Measurements from ENCODE around the gene PLAC8. TPM values are rescaled to one million over a fixed set of nuclear protein-coding genes. Genes with fewer than 3 reads are reported as not detected.
"Not testable (repeated sequence)": the region's sequence is repeated elsewhere in the genome, so short reads cannot be mapped to it uniquely, and the experiment has no call there.

Gene PLAC8
- total RNA-seq, 1 donor from 2014 or later: 31.5 TPM

GRCh38 chr4:83082777-83083176, 31.8 kb downstream of the PLAC8 start:
- peaks cover 32% of the 10 kb centered on the region for H3K4me1 Mint-ChIP-seq (ENCODE audit: low read depth)
- DNase-seq (ENCODE audit: low spot score): no peak
- H3K27ac Mint-ChIP-seq: no peak overlapping the region
- H3K4me3 Mint-ChIP-seq (ENCODE audit: low read depth): no peak overlapping the region
- intact Hi-C loops (cut with micrococcal nuclease): no loop called here
- H3K9me3 Mint-ChIP-seq: no peaks in the 10 kb centered on the region
- peaks cover 56% of the 10 kb centered on the region for H3K36me3 Mint-ChIP-seq (ENCODE audit: low read depth)
- no peaks in the 10 kb centered on the region for H3K27me3 Mint-ChIP-seq (ENCODE audit: low read depth)

DNA sequence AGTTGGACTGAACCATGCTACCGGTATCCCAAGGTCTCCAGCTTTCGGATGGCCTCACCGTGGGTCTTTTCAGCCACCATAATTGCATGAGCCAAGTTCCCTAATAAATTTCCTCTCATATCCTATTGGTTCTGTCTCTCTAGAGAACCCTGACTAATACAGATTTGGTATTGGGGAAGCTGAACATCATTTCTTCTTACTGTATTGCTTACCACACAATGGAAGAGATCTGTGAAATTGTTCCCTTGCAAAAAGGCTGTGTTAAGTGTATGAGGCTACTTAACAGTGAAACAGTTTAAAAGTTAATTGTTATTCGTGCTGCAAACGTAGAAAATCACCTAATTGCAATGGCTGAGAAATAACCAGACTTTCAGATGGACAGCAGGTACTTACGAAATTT, 34.0 kb downstream of the PLAC8 start:
- Mint-ChIP-seq H3K4me3 (ENCODE audit: low read depth) (no peak overlapping the region), H3K27me3 (ENCODE audit: low read depth) (no peaks in the 10 kb centered on the region), H3K4me1 (ENCODE audit: low read depth) (peaks cover 41% of the 10 kb centered on the region), H3K9me3 (no peaks in the 10 kb centered on the region), H3K36me3 (ENCODE audit: low read depth) (peaks cover 61% of the 10 kb centered on the region), H3K27ac (no peak overlapping the region)
- intact Hi-C loops (cut with micrococcal nuclease): no loop called here
- no peak for DNase-seq (ENCODE audit: low spot score)

GRCh38 chr4:83075311-83076095, 39.0 kb downstream of the PLAC8 start:
- no peak for DNase-seq (ENCODE audit: low spot score)
- H3K4me3 Mint-ChIP-seq (ENCODE audit: low read depth): no peak overlapping the region
- no peak overlapping the region for H3K27ac Mint-ChIP-seq
- intact Hi-C loops (cut with micrococcal nuclease): loop anchor here (2.0 to 10.0 kb wide), 2 partner anchors 63 to 279 kb away; no protein-coding TSS in a partner anchor
- H3K27me3 Mint-ChIP-seq (ENCODE audit: low read depth): no peaks in the 10 kb centered on the region
- peaks cover 24% of the 10 kb centered on the region for H3K4me1 Mint-ChIP-seq (ENCODE audit: low read depth)
- peaks cover 51% of the 10 kb centered on the region for H3K36me3 Mint-ChIP-seq (ENCODE audit: low read depth)
- H3K9me3 Mint-ChIP-seq: no peaks in the 10 kb centered on the region

DNA sequence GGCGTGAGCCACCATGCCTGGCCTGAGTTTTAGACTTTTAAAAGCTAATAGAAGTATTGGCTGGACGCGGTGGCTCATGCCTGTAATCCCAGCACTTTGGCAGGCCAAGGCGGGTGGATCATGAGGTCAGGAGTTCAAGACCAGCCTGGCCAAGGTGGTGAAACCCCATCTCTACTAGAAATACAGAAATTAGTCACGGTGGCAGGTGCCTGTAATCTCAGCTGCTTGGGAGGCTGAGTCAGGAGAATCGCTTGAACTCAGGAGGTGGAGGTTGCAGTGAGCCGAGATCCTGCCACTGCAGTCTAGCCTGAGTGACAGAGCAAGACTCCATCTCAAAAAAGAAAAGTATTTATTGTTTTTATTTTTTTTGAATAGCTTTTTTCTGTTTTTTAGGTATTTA, 39.7 kb downstream of the PLAC8 start:
- Mint-ChIP-seq H3K36me3 (ENCODE audit: low read depth) (peaks cover 51% of the 10 kb centered on the region), H3K4me1 (ENCODE audit: low read depth) (peaks cover 26% of the 10 kb centered on the region)
- intact Hi-C loops (cut with micrococcal nuclease): loop anchor here (1.0 to 10.0 kb wide), 9 partner anchors 39 to 280 kb away; partner anchors contain the start of genes COPS4 and PLAC8
- H3K4me3 Mint-ChIP-seq (ENCODE audit: low read depth); H3K27ac Mint-ChIP-seq; H3K27me3 Mint-ChIP-seq (ENCODE audit: low read depth); DNase-seq (ENCODE audit: low spot score); H3K9me3 Mint-ChIP-seq: not testable (repeated sequence)

DNA sequence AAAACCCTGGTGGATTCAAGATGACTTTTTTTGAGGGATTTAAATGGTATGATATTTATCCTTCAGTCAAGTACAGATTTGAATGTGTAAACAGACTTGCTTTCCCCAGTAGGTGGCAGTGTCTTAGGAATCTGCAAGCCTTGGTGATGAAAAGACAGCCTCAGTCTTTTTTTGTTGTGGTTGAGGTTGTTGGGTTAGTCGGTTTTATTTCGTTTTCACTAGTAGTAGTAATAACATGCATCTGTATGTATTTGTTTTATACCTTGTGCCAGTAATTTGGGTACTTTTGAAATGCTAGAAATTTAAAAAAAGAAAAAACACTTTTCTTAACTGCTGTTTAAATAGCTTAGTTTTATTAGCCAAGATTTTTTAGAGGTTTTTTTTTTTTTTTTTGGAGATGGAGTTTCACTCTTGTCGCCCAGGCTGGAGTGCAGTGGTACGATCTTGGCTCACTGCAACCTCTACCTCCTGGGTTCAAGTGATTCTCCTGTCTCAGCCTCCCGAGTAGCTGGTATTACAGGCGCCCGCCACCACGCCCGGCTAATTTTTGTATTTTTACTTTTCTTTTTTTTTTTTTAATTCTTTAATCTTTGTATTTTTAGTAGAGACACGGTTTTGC, 40.3 kb downstream of the PLAC8 start:
- DNase-seq (ENCODE audit: low spot score): peak; percentile 62
- H3K27ac Mint-ChIP-seq: no peak overlapping the region
- no peak overlapping the region for H3K4me3 Mint-ChIP-seq (ENCODE audit: low read depth)
- no peaks in the 10 kb centered on the region for H3K9me3 Mint-ChIP-seq
- H3K36me3 Mint-ChIP-seq (ENCODE audit: low read depth): peaks cover 52% of the 10 kb centered on the region
- no peaks in the 10 kb centered on the region for H3K27me3 Mint-ChIP-seq (ENCODE audit: low read depth)
- intact Hi-C loops (cut with micrococcal nuclease): loop anchor here (1.0 to 10.0 kb wide), 9 partner anchors 39 to 281 kb away; partner anchors contain the start of genes COPS4 and PLAC8
- H3K4me1 Mint-ChIP-seq (ENCODE audit: low read depth): peaks cover 26% of the 10 kb centered on the region

GRCh38 chr4:83071116-83071515, 43.4 kb downstream of the PLAC8 start:
- no peaks in the 10 kb centered on the region for H3K9me3 Mint-ChIP-seq
- no peak for DNase-seq (ENCODE audit: low spot score)
- H3K36me3 Mint-ChIP-seq (ENCODE audit: low read depth): peaks cover 55% of the 10 kb centered on the region
- H3K4me3 Mint-ChIP-seq (ENCODE audit: low read depth): no peak overlapping the region
- intact Hi-C loops (cut with micrococcal nuclease): loop anchor here (10.0 kb wide), 1 partner anchor 284 kb away; no protein-coding TSS in a partner anchor
- peaks cover 14% of the 10 kb centered on the region for H3K4me1 Mint-ChIP-seq (ENCODE audit: low read depth)
- no peak overlapping the region for H3K27ac Mint-ChIP-seq
- H3K27me3 Mint-ChIP-seq (ENCODE audit: low read depth): no peaks in the 10 kb centered on the region

- peaks cover 3% of the 10 kb centered on the region for H3K4me1 Mint-ChIP-seq (ENCODE audit: low read depth)
- intact Hi-C loops (cut with micrococcal nuclease): no loop called here
- H3K36me3 Mint-ChIP-seq (ENCODE audit: low read depth): peaks cover 53% of the 10 kb centered on the region
- no peaks in the 10 kb centered on the region for H3K9me3 Mint-ChIP-seq
- no peak overlapping the region for H3K4me3 Mint-ChIP-seq (ENCODE audit: low read depth)
- H3K27ac Mint-ChIP-seq: no peak overlapping the region
- DNase-seq (ENCODE audit: low spot score): no peak
- H3K27me3 Mint-ChIP-seq (ENCODE audit: low read depth): no peaks in the 10 kb centered on the region
Measured at GRCh38 chr4:83067058-83067639, 47.4 kb downstream of the PLAC8 start.

DNA sequence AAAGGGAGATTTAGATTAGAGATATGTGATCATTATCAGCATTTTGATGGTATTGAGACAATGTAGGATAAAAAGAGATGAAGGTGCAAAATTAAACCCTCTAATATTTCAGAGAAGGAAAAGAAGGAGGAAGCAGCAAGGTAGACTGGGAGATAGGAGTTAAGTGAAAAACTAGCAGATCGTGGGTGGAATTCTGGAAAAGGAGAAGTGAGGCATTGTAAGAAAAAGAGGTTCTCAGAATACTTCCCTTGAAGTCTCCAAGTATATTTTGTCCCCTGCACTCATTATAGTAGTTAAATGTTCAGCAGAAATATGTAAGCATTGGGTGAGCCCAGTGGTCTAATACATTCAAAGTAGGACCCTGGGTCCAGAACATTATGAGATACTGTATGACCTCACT, 49.3 kb downstream of the PLAC8 start:
- intact Hi-C loops (cut with micrococcal nuclease): no loop called here
- Mint-ChIP-seq H3K27ac (no peak overlapping the region), H3K27me3 (ENCODE audit: low read depth) (no peaks in the 10 kb centered on the region), H3K9me3 (no peaks in the 10 kb centered on the region), H3K36me3 (ENCODE audit: low read depth) (peaks cover 52% of the 10 kb centered on the region), H3K4me1 (ENCODE audit: low read depth) (peaks cover 3% of the 10 kb centered on the region), H3K4me3 (ENCODE audit: low read depth) (no peak overlapping the region)
- no peak for DNase-seq (ENCODE audit: low spot score)

- peaks cover 45% of the 10 kb centered on the region for H3K36me3 Mint-ChIP-seq (ENCODE audit: low read depth)
- DNase-seq (ENCODE audit: low spot score): no peak
- H3K27ac Mint-ChIP-seq: no peak overlapping the region
- H3K4me1 Mint-ChIP-seq (ENCODE audit: low read depth): peaks cover 1% of the 10 kb centered on the region
- H3K27me3 Mint-ChIP-seq (ENCODE audit: low read depth): no peaks in the 10 kb centered on the region
- no peaks in the 10 kb centered on the region for H3K9me3 Mint-ChIP-seq
- H3K4me3 Mint-ChIP-seq (ENCODE audit: low read depth): no peak overlapping the region
- intact Hi-C loops (cut with micrococcal nuclease): no loop called here
Measured at GRCh38 chr4:83062739-83063138, 51.8 kb downstream of the PLAC8 start.

- no peaks in the 10 kb centered on the region for H3K4me1 Mint-ChIP-seq (ENCODE audit: low read depth)
- H3K9me3 Mint-ChIP-seq: no peaks in the 10 kb centered on the region
- H3K4me3 Mint-ChIP-seq (ENCODE audit: low read depth): no peak overlapping the region
- H3K36me3 Mint-ChIP-seq (ENCODE audit: low read depth): peaks cover 42% of the 10 kb centered on the region
- no peak overlapping the region for H3K27ac Mint-ChIP-seq
- no peaks in the 10 kb centered on the region for H3K27me3 Mint-ChIP-seq (ENCODE audit: low read depth)
- DNase-seq (ENCODE audit: low spot score): no peak
- intact Hi-C loops (cut with micrococcal nuclease): loop anchor here (1.0 kb wide), 1 partner anchor 205 kb away; no protein-coding TSS in a partner anchor
Measured at GRCh38 chr4:83054928-83055327, 59.6 kb downstream of the PLAC8 start.

DNA sequence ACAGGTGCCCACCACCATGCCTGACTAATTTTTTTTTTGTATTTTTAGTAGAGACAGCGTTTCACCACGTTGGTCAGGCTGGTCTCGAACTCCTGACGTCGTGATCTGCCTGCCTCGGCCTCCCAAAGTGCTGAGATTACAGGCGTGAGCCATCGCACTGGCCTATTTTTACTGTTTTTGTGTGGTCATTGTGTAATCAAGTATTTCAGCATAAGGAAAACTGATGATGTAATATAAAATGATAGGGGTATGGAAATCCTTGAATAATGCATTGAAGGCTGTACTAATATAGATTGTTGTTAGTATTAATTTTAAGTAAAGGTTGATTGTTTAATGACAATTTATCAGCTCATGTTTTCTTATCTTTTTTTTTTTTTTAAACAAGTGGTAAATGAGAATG, 65.7 kb downstream of the PLAC8 start:
- DNase-seq (ENCODE audit: low spot score); H3K4me1 Mint-ChIP-seq (ENCODE audit: low read depth); H3K27ac Mint-ChIP-seq; intact Hi-C loops (cut with micrococcal nuclease); H3K4me3 Mint-ChIP-seq (ENCODE audit: low read depth); H3K27me3 Mint-ChIP-seq (ENCODE audit: low read depth); H3K9me3 Mint-ChIP-seq: not testable (repeated sequence)
- H3K36me3 Mint-ChIP-seq (ENCODE audit: low read depth): peaks cover 34% of the 10 kb centered on the region

GRCh38 chr4:83046693-83047473, 67.6 kb downstream of the PLAC8 start:
- Mint-ChIP-seq H3K36me3 (ENCODE audit: low read depth) (peaks cover 26% of the 10 kb centered on the region), H3K9me3 (no peaks in the 10 kb centered on the region), H3K4me3 (ENCODE audit: low read depth) (no peak overlapping the region), H3K4me1 (ENCODE audit: low read depth) (peaks cover 6% of the 10 kb centered on the region), H3K27ac (no peak overlapping the region), H3K27me3 (ENCODE audit: low read depth) (no peaks in the 10 kb centered on the region)
- no peak for DNase-seq (ENCODE audit: low spot score)
- intact Hi-C loops (cut with micrococcal nuclease): no loop called here

Data from activated T-helper 2 cell treated with anti-CD3 and anti-CD28 coated beads, Interferon-gamma antibody, Interleukin-2, Interleukin-4, amounts not matched to agents 10 μg/mL and 5 μg/mL and 100 μg/mL, durations not matched to agents 14 hours and 24 hours and 36 hours (primary cell).